HUDEP-2 (cell line): ENCODE measurements around the gene ARMC2.
A peak's percentile ranks its signal among the peaks of the same experiment; 100 is the strongest.

Source experiments
- DNase-seq, 76 experiments: peaks; one replicate each; lab custom pipeline; 2025; ENCODE audit not compliant: unreplicated experiment in 76 of 76; lab: John Stamatoyannopoulos, UW

The ARMC2 gene

DNA sequence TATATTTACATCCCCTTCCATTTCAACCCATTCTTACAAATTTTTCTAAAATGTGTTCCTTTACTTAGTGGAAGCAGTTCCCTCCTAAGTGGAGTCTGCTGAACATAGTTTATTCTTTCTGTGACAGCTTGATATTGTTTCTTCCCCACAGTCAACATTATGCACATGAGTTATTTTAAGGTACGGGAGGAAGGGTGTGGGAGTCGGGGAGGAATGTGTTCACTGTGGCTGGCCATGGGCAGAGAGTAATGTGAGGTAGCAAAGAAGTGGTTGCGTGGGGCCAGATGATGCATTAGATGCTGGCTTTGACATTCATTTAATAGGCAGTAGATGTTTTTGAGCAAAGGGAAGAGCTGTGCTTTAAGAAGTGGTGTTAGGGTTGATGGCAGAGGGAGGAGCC lies 98.5 kb downstream of the ARMC2 start:
- DNase-seq: no peak

DNA sequence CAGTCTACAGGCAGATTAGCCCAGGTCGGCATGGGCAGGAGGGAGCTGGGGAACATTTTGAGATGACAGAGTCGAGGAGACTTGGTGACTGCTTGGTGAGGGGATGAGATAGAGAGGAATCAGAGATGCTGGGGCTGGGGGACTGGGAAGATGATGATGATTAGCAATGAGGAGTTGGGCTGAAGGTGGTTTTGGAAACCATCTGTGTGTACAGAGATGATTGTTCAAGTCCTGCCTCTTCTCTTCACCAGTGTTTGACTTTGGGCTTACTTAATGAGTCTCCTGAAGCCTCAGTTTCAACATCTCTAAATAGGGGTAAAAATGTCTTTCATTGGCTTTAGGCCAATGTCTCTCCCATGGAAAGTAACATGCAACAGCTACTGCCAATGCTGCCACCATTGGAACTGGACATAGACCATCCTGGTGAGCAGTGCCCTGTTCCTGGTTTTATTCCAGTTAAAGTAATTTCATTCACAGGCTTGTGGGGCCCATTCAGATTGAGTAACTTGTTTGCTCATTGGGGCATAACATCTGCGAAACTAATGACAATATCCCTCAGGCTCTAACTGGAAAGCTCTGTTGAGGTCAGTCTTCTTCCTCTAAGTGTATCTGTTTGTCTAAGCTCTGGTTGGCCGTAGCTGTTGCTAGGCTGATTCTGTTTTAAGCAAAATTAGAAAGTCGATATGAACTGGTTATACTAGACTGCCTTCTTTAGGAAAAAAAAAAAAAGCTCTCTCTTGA lies 99.1 kb downstream of the ARMC2 start:
- no peak for DNase-seq

DNA sequence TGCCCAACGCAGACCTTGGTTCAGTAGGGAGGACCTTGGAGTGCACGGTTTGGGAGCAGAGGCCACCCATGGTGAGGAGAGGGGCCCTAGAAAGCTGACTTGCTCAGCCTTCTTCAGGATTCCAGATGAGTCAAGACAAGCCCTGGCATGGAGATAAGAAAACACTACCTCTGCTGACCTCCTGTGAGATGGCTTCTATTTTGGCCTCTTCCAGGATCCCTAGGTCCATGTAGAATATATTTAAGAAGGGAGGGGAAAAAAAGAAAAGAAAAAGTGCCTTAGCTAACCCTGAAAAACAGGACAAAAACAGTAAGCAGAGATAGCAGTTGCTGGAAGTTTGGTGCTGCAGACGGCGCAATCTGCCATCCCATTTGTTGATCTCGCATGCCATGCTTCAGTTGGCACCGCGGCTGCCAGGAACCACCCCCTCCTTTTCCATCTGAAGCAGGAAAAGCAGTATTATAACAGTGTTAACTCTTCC lies 100.0 kb downstream of the ARMC2 start:
- no peak for DNase-seq

DNA sequence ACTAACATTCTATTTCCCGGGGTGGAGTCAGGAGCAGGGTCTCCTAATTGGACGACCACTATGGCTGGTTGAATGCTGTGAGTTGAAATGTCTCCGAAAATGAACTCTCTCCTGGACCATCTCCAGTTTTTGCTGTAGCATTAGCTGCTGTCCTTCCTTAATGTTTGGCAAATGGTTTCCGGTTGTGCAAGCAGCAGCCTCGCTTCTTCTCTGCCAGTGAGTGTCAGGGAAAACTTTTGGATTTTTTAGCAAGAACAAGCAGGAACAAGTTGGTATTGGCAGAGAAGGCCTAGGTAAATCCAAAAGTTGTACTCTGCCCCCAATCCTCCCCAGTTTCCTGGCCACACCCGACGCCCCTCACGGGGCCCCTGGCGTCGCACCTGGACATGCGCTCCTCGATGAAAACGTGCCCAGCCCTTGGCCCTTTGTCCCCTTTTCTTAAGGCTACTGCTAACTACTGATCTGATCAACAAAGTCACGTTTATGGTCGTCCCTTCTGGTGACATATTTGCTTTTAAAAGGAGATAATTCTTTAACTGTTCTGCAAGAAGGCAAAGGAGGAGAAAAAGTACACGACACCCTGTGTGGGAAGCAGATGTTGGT lies 103.2 kb downstream of the ARMC2 start:
- DNase-seq: no peak

DNA sequence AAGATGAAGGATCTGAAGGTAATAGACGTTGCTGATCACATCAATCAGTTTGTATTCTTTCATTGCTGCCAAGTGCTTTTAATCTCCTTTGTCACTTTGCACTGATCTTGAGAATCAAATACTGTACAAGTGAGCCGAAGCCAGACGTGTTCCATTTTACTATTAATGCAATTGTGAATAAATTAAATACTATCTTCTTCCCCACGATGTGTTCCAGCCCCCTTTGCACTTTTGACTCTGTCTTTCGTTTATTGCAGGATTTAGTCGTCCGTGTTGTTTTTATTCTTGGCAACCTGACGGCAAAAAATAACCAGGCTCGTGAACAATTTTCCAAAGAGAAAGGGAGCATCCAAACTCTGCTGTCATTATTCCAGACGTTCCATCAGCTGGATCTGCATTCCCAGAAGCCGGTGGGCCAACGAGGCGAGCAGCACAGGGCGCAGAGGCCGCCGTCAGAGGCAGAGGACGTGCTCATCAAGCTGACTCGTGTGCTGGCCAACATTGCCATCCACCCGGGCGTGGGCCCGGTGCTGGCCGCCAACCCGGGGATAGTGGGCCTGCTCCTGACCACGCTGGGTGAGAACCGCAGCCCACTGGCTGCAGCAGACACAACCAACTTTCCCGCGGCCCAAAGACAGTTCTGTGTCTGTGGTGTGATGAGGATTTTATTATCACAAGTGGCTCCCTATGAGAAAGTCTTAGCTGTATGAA lies 104.7 kb downstream of the ARMC2 start:
- DNase-seq: no peak

DNA sequence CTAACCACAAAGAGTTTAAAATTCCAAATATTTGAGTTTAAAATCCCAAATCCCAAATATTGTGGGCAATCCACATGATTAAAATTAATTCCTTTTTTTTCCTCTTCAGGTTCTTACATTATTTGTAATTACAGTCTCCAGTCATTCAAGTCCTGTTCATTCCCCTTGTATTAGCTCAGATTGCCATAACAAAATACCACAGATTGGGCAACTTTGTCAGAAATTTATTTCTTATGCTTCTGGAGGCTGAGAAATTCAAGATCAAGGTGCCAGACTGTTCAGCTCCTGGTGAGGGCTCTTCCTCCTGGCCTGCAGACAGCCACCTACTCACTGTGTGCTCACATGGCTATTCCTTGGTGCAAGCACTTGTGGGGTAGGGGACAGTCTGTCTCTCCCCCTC lies 105.5 kb downstream of the ARMC2 start:
- no peak for DNase-seq

DNA sequence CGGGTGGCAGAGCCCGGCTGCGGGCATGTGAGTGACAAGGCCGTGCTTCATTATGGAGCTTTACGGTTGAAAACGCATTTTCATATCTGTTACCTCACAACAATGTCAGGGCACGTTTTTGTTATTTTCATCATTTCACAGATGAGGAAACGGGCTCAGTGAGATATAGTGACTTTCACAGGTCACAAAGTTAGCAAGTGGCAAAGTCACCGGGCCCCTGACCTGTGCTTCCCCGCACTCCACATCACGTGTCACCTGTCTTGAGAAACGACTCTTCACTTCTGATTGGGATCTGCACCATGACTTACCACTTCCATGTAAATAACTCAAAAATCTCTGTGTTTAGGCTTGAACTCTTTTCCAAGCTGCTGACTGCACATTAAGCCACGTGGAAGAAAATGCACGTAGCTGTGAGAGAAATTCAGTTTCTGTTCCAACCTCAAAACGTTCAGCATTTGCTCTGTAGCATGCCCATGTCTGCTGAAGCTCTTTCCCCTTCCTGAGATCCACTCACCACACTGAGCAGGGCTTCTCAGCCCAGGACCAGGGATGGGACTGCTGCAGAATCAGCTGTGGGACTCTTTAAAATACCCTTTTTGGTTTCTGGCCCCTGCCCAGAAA lies 107.2 kb downstream of the ARMC2 start:
- no peak for DNase-seq

DNA sequence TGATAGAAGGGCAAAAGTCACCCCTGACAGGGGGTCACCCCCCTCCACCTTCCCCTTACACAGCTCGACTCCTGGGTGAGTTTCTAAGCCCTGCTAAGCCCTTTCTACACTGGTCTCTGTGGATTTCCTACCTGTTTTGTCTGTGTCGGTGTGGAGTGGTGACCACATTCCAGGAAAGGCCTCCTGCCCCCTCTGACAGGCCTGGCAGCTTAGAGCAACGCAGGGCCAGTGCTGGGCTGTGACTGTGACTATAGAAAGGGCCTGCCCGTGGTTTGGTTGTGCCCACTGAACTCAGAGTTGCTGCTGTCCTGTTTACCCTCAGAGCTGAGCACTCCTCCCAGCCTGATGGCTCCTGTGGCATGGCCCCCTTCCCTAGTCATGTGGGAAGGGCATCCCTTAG lies 109.0 kb downstream of the ARMC2 start:
- no peak for DNase-seq

DNA sequence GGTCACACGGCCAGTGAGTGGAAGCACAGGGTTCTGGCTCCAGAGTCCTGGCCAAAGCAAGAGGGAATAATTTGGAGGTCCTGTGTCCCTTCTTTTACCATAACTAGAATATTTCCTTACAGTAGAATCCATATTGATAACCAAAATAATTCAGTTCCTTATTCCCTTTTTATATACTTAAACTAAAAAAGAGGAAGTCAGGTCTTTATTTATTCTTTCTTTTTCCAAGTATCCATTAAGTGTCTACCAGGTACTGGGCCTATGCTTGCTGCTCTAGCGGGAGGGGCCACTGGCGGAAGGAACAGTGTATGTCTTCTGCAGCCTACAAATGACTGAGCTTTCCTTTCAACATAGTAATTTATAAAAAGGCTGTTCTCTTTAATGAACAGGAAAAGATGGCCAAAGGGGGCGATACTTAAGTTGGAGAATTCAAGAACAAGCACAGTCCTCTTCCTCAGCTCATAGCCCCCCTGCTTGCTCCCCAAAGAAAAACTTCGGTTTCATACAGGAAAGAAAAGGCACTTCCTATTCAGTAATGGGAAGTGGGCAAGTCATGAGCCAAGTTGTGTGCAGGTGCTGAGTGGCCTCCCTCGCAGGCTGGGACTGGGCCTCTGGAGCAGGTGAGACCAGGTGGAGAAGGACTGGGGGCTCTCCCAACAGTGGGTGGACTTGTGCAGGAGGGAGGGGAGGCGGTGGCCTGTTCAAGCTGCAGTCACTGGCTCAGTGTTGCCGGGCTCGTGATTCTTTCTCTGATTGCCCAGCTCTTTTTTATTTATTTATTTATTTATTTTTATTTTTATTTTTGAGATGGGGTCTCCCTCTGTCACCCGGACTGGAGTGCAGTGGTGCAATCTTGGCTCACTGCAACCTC lies 110.9 kb downstream of the ARMC2 start:
- DNase-seq: no peak

DNA sequence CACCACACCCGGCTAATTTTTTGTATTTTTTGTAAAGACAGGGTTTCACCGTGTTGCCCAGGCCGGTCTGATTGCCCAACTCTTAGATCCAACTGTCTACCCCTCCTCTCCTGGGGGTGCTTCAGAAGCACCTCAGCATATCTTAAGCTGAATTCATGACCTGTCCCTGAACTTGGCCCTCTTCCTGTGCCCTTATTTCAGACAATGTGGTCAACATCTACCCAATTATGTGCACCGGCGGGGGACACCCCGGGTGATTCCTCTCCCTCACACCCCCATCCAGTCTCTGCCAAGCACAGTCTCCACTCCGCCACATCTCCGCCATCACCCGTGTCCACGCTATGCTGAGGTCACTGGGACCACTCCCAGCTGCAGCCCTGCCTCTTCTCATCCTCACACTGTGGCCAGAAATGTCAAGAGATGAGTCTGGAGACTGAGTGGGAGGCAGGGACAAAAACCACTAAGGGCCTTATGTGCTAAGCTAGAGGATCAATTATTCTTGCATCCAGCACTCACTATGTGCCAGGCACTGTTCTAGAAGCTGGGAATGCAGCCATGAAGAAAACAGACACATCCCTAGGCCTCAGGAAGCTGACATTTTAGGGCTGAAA lies 111.9 kb downstream of the ARMC2 start:
- no peak for DNase-seq

DNA sequence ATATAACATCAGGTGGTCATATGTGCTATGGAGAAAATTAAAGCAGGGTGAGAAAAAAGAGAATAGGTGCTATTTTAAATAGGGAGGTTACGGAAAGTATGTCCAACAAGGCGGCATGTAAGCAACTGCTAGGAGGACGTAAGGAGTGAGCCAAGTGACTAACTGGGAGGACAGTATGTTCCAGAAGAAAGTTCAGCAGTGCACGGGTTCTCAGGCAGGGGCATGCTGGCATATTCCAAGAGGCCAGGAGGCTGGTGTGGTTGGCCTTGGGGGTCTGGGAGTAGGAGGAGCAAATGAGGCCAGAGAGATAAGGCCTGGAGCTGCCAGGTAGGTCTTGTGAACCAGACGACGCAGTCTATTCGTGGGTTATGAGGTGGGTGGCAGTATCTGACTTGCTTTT lies 112.4 kb downstream of the ARMC2 start:
- no peak for DNase-seq

DNA sequence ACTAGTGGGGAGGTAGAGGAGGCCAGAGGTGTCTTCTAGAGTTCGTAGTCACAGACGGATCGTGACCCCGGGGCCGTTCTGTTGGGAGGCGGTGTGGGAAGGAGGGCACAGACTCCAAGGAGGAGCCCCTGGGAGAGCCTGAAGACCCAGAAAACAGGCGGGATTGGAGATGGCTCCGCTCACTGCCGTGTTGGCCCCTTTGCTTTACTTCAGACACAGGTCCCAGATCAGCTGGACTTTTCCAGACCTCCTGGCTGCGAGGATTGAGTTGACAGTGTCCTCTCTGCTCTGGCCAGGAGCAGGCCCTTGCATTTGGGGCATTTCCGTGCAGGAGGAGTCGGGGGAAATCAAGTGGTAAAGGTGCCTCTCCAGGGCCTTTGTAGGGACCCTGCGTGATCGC lies 112.9 kb downstream of the ARMC2 start:
- DNase-seq: no peak

DNA sequence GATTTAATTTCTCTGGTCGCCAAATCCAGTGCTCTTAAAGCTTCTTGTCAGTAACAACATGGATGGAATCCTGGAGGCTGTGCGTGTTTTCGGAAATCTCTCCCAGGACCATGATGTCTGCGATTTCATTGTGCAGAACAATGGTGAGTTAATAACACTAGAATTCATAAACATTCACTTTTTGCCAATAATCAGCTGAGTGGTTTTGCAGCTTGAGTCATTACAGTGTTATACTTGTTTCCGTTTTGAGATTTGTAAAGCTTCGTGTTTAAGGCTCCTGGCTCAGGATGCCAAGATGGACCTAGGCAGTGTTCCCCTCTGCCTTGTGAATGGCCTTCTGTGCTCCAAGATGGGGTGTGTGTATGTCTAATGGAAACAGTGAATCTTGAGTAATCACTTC lies 113.8 kb downstream of the ARMC2 start:
- DNase-seq: no peak

DNA sequence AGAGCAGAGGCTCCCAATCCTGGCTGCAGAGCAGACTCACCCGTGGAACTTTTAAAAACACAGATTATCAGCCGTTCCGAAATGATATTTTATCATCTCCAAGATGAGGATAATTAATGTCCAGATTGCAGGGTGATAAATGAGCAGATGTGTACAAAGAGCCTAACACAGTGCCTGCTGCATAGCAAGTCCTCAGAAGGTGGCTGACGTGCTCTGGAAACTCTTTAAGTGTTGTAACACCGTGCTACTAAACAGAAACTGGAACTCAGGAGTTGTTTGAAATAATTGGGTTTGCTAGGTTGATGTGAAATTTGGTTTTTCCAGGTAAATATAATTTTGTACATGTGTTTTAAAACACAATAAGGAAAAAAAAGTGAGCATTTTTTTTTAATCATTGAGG lies 118.0 kb downstream of the ARMC2 start:
- DNase-seq: no peak

DNA sequence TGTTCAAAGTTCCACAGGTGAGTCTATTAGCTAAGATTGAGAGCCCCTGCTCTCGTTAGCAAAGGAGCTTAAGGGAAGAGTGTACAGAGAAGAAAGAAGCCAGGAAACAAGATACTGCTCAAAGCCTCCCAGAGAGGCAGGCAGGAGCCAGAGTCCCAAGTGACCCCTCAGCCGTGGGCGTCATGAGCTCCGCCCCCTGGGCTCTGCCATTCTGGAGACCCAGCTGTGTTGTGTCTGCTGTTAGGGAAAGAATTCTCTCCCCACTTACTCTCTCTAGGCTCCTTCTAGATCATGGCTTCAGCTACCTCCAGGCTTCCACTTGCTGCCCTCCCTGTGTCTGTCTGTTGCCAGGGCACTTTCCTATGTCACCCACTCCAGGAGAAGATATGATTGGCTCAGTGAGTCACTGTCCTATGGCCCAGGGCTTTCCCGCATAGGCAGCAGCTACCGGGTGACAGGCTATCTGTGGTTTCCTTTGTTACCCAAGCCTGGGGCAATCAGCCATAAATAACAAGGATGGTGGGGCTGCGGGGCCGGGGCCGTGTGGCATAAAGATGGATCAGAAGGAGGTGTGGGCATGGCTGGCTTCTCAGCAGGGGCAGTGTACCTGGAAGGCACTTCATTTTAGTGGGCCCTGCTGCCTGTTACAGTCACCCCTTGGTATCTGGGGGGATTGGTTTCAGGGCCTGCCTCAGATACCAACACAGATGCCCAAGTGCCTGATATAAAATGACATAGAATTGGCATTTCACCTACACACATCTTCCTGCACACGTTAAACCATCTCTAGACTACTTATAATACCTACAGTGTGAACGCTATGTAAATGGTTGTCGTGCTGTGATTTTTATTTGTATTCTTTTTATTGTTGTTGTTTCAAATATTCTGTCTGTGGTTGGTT lies 118.9 kb downstream of the ARMC2 start:
- peak in 15 of 76 experiments; percentile 5 to 63 (median 17) for DNase-seq

DNA sequence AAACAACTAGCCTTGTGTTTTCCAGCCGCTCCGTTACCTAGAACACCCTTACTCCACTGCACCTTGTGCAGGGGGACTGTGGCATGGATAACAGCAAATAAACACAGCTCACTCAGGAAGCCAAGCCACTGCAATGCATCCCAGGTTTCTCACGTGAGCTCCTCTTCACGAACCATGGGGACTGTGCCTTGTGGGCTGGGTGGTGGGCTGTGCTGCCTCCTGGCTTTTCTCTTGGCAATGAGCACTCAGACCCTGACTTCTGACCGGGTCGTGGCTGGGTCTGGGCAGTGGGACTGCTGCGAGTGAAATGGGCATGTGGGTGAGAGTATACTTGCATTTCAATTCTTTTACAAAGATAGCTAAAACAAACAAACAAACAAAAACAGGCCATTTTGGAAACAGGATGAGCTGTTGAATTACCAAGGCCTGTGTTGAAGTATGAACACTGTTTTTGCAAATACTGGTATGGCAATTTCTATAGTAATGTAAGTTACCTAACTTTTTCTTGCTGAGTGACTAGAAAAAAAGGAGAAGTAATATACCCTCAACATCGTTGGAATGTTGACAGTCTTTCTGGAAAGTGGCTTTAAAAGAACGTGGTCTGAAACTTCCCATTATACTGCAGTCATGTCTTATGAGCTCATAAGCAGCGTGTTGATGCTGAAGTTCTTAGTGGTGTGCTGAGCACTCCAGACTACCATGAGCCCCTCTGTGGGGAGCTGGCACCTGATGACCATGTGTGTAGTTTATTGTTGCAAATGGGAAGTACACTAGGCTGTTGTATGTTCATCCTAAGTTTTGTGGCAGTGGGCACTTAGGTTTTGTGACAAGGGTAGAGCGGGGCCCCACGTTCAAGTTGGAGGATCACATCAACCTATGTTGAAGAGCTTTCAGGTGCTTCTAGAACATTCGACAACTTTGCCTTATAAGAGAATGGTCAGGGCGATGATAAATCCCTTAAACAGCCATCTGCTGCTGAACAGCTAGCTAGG lies 120.4 kb downstream of the ARMC2 start:
- DNase-seq: no peak

DNA sequence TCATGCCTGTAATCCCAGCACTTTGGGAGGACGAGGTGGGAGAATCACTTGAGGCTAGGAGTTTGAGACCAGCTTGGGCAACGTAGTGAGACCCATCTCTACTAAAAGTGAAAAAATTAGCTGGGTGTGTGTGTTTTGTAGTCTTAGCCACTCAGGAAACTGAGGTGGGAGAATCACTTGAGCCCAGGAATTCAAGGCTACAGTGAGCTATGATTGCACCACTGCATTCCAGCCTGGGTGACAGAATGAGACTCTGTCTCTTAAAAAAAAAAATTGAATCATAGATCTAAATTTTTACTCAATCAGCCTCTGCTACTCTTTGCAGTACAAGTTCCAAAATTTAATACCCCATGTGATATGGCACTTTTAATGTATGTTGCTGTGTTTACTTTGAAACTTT lies 121.6 kb downstream of the ARMC2 start:
- no peak for DNase-seq

DNA sequence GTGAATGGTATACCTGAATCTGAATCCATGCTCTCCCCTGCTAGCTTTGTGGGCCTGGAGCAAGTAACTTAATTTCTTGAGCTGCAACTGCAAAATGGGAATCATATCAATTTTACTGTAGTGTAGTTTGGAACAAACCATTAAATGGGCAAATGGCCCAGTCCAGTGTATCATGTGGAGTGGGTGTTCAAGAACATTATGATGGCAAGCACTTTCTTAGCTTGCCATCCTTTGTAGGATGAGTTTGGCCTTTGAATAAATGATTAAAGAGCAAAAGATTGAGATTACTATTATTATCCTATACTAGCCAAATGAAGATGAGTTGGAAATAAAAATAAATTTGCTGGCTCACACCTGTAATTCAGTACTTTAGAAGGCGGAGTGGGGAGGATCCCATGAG lies 126.0 kb downstream of the ARMC2 start:
- no peak for DNase-seq
